GM21528 (cell line): Measurements from ENCODE around the gene FOXP4.

Experiments
- ATAC-seq: cut with Tn5 transposase; IDR thresholded peaks from one replicate; pipeline ENCODE4 v1.9.1; 2021; ENCODE audit warnings: mild to moderate bottlenecking, moderate library complexity; ENCODE audit not compliant: unreplicated experiment, low FRiP score

Gene FOXP4

DNA sequence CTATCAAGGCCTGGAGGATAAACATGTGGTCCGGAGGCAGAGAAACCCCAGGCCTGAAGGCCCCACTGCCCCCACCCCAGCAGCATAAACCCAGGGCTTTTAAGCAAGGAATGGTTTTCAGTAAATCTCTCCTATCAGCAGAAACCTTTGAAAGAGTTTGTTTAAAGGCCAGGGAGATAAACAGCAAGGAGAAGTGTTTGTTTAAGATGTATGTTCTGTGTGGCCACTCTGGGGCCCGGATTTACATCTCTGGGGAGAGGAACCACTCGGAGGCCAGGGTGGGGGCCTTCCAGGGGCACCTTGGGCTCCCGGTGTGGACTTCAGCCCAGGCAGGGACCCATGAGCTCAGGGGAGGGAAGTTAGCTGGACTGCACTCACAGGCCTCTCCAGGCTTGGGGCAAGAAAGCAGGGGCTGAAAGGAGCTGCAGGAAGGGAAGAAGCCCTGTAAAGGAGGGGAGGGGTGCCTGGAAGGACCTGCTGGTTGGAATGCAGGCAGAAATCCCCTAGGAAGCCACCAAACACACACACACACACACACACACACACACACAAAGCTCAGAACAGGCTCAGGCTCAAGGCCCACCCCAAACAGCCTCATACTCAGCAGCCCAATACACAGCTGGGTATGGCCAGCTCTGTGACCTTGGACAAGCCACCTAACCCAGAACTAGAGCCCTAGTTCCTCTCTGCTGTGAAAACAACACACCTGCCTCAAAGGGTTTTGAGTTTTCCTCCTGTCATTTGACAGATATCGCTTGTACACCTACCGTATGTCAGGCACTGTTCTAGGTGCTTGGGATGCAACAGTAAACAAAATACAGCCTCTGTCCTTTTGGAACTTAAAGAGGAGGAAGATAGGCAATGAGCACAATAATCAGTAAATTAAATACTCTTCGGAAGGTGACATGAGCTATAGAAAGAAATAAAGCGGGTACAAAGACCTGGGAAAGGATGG lies 26.2 kb upstream of the FOXP4 start:
- no peak for ATAC-seq

DNA sequence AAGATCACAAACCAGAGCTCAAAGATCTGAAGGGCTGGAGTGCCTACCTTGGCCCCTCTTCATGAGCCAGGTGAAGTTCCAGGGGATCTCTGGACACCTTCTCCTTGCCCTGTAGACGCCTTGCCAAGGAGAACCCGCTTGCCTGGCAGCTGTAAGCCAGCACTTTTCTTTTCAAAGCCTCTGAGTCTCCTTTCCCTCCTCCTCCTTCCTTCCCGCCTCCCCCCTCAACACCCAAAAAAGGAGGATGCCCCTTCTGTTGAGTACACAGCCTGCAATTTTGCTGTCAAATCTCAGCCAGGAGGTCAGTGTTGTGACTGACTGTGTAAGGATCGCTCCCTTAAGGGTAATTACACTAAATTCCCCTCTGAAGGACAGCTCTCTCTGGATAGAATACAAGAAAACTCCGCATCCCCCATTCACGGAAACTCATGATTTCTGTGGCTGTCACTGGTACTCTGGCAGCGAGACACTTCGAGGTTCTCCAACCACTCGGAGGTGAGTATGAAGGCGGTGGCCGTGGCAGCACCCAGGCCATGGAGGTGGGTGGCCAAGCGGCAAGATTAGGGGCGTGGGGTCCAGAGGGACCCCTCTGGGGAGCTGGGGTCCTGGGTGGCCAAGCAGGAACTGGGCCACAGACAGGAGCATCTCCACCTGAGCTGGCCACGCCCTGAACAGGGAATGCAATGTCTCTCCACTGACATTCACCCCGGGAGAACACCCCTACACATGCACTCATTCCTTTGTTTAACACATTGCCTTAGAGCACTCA lies 23.2 kb upstream of the FOXP4 start:
- no peak for ATAC-seq

DNA sequence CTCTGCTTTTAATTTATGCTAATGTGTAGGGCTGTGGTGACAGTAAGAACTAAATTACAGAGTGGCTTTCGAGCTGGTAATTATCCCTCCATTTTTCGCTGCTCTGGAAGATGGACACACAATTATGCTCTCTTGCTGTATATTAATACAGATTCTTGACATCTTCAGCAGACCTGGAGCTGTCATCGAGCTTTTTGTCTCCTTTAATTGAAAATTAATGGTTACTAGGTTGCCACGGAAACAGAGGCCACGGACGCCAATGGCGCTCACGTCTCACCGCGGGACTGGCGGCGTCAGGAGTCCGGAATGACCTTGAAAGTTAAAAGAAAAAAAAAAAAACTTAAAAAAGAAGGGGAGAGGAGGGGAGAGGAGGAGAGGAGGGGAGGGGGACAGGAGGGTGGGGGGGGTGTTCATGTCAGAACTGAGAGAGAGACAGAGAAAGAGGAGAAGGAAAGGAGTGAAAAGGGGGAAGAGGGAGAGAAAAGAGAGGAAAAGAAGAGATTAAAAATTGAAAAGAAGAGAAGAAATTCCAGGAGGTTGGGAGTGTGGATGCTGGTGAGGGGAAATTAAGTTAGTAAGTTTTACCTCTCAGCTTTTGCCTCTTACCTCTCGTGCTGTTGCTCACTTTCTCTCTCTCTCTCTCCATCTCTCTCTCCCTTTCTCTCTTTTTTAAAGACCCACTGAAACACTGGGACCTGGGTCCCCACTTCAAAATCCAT lies 22.1 kb upstream of the FOXP4 start:
- ATAC-seq = no peak

GRCh38 chr6:41524634-41525011 lies 21.6 kb upstream of the FOXP4 start:
- no peak for ATAC-seq

DNA sequence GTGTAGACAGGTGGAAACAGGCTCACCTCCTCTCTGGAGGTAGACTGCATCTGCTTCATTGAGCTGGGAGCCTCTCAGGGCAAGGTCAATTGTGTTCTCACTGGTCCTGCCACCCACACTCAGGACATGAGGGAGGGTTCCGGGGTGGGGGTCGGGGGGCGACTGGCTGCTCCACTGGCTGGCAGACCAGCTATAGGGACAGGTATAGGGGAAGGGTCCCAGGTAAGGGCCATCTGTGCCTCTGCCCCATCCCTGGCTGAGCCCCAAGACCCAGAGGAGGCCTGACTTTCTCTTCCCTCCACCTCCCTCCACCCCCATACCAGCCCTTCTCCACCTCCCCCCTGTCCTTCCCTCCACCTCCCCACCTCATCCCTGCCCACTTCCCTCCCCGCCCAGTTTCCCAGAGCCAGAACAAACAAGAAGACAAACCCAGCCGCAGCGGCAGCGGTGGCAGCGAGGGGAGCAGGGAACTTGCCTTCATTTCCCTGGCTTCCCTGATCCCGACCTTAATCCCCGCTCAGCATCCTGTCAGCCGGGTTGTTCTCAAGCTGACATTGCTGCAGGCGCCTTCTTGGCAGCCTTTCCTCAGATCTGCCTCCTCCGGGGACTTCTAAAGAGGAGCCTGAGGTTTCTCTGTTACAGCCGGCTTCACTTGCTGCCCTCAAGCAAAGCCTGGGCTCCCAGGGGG lies 18.3 kb upstream of the FOXP4 start:
- ATAC-seq = no peak

- ATAC-seq = no peak
Measured at GRCh38 chr6:41528409-41528963, 17.7 kb upstream of the FOXP4 start.

DNA sequence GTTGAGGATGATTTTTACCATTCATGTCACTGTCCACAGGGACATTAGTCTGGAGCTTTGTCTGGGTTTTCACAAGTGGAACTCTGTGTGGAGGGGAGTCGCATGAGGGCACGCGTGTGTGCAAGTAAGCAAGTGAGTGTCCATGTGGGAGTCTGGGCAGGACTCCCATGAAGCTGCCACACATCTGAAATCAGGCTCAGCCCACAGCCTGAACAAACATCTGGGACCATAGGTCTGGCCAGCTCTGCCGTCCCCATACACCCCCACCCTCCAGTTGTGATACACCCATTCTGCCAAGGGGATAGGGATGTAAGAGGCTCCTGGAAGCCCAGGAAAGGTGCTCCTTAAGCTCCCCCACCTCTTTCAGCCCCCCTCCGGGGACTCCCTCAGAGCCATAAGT lies 17.1 kb upstream of the FOXP4 start:
- ATAC-seq = no peak

DNA sequence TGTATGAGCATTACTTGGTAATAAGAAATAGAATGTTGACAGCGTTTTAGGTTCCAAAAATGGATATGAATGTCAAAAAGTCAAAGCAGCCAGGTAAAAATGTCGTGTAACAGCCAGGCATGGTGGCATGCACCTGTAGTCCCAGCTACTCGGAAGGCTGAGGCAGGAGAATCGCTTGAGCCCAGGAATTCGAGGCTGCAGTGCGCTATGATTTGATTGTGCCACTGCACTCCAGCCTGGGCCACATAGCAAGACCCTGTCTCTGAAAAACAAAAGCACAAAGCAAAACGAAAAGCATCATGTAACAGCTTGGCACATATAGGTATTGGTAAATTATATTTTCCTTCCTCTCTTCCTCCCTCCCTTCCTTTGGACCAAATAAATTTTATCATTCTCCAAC lies 16.2 kb upstream of the FOXP4 start:
- no peak for ATAC-seq

DNA sequence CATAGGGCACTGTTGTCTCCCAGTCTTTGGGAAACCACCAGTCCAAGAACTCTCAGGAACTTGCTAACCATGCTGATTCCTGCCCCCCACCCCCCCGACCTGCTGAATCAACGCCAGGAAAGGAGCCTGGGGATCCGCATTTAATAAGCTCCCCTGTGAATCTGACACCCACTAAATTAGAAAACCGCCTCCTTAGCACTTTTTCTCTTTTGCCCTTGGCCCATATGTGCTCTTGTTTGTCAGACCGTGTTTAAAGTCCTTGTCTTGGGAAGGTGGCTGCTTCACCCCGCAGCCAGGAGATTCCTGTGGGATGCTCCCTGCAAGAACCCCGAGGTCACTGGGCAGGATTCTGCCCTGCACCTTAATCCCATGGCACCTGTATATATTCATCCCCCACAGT lies 15.7 kb upstream of the FOXP4 start:
- no peak for ATAC-seq

- ATAC-seq = no peak
Measured at GRCh38 chr6:41531016-41531415, 15.2 kb upstream of the FOXP4 start.

GRCh38 chr6:41531591-41532582 lies 14.3 kb upstream of the FOXP4 start:
- ATAC-seq = peak; percentile 84

- ATAC-seq = no peak
Measured at GRCh38 chr6:41535766-41536165, 10.4 kb upstream of the FOXP4 start.

DNA sequence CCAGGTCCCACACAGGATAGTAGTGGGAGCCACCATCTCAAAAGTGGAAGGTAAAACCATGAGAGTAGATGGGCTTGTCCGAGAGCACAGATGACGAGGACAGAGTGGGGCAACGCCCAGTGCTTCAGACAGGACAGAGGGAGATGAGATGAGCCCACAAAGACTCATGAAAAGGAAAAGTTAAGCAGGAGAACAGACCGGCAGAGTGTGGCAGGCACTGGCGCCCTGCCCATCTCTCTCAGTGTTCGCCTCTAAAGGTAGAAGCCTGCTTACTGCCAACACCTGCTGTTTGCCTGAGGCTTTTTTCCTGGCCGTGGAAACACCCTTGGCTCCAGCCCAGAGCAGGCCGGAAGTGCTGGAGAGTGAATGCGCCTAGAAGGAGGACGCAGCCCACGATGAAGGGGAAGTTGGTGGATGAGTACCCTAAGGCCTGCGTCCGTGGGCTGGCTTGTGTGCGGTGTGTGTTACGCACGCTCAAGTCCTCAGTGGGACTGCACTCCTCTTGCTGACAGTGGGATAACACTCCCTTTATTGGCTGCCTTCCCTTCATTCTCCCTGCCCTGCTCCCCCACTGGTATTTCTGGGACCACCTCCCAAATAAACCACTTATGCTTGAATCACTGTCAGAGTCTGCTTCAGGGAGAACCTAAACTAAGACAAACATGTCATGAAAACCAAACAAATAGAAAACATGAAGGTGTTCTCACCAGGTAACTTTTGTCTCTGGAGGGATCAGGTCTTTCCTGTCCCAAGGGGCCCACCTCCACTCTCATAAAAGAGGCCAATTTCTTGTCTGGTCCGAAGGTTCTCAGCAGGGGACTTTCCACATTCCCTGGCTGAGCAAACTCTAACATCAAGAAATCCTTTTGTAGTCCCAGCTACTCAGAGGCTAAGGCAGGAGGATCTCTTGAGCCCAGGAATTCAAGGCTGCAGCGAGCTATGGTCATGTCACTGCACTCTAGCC lies 9.1 kb upstream of the FOXP4 start:
- ATAC-seq = no peak

GRCh38 chr6:41538556-41539182 lies 7.5 kb upstream of the FOXP4 start:
- ATAC-seq = no peak

DNA sequence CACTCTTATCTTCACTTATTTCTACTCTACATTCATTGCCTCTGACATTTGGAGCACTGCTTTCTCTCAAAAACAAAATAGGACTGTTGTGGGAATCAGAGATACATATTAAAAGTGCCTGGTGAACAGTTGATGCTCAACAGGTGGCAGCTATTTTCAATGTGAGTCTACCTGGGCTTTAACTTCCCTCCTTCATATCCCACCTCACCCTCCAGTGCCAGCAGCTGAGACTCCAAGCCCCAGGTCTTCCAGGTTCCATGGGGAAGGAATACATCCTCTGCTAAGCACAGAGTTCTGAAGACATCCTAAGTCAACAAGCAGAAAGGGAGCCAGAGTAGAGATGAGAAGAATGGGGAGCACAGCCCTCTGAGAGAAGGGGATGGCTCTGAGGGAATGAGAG lies 7.0 kb upstream of the FOXP4 start:
- no peak for ATAC-seq

- no peak for ATAC-seq
Measured at GRCh38 chr6:41541364-41541763, 4.8 kb upstream of the FOXP4 start.

GRCh38 chr6:41543087-41543486 lies 3.1 kb upstream of the FOXP4 start:
- ATAC-seq = no peak
